ENCODE data around the gene RBBP8NL. TPM values are rescaled to one million over a fixed set of nuclear protein-coding genes. Genes with fewer than 3 reads are reported as not detected.

Gene RBBP8NL
- total RNA-seq, 1 donor from 2014 or later = not detected

GRCh38 chr20:62420846-62421715 lies 6.3 kb downstream of the RBBP8NL start:
- no peak for DNase-seq (ENCODE audit: low read depth, low spot score)

- DNase-seq (ENCODE audit: low read depth, low spot score) = no peak
Measured at GRCh38 chr20:62419759-62420158, 7.6 kb downstream of the RBBP8NL start.

GRCh38 chr20:62418709-62419487 lies 8.4 kb downstream of the RBBP8NL start:
- no peak for DNase-seq (ENCODE audit: low read depth, low spot score)

GRCh38 chr20:62417981-62418708 lies 9.2 kb downstream of the RBBP8NL start:
- no peak for DNase-seq (ENCODE audit: low read depth, low spot score)

- DNase-seq (ENCODE audit: low read depth, low spot score) = no peak
Measured at GRCh38 chr20:62416651-62417637, 10.4 kb downstream of the RBBP8NL start.

- DNase-seq (ENCODE audit: low read depth, low spot score) = no peak
Measured at GRCh38 chr20:62415354-62416111, 11.8 kb downstream of the RBBP8NL start.

GRCh38 chr20:62413896-62414481 lies 13.3 kb downstream of the RBBP8NL start:
- no peak for DNase-seq (ENCODE audit: low read depth, low spot score)

- DNase-seq (ENCODE audit: low read depth, low spot score) = no peak
Measured at GRCh38 chr20:62413025-62413570, 14.2 kb downstream of the RBBP8NL start.

GRCh38 chr20:62412194-62413024 lies 14.9 kb downstream of the RBBP8NL start:
- DNase-seq (ENCODE audit: low read depth, low spot score) = no peak

- no peak for DNase-seq (ENCODE audit: low read depth, low spot score)
Measured at GRCh38 chr20:62411479-62412193, 15.7 kb downstream of the RBBP8NL start.

- DNase-seq (ENCODE audit: low read depth, low spot score) = no peak
Measured at GRCh38 chr20:62410746-62411478, 16.4 kb downstream of the RBBP8NL start.

- no peak for DNase-seq (ENCODE audit: low read depth, low spot score)
Measured at GRCh38 chr20:62409931-62410745, 17.2 kb downstream of the RBBP8NL start.

GRCh38 chr20:62409086-62409853 lies 18.1 kb downstream of the RBBP8NL start:
- DNase-seq (ENCODE audit: low read depth, low spot score) = no peak

- DNase-seq (ENCODE audit: low read depth, low spot score) = no peak
Measured at GRCh38 chr20:62408640-62409039, 18.7 kb downstream of the RBBP8NL start.

- no peak for DNase-seq (ENCODE audit: low read depth, low spot score)
Measured at GRCh38 chr20:62408055-62408454, 19.3 kb downstream of the RBBP8NL start.
